Fibroblast of the aortic adventitia (primary cell): ENCODE results near the gene FAM98B. TPM values are rescaled to one million over a fixed set of nuclear protein-coding genes. Genes with fewer than 3 reads are reported as not detected.

Source experiments
- DNase-seq: peaks from one replicate; pipeline ENCODE4 v3.0.0-alpha.2; 2010; ENCODE audit warnings: low read depth
- H3K4me3 ChIP-seq: 2 replicates; pipeline ENCODE4 v1.5.1; 2011; ENCODE audit warnings: low read depth, mild to moderate bottlenecking, control low read depth, low read length, moderate library complexity
- CTCF ChIP-seq: IDR thresholded peaks from 2 replicates; pipeline ENCODE4 v1.5.1; 2011; ENCODE audit warnings: mild to moderate bottlenecking, low read length, control low read depth, inconsistent platforms; ENCODE audit not compliant: insufficient read depth
- total RNA-seq: library from RNA; depleted of rRNA; stranded (reverse); fragments of >200 nt; gene quantifications from 2 replicates; pipeline ENCODE4 v1.2.3, GENCODE V29; 2012; ENCODE audit warnings: low replicate concordance

FAM98B gene
- total RNA-seq, 1 donor, result 8.9 TPM

GRCh38 chr15:38481113-38481512 is 27.2 kb downstream of the FAM98B start:
- no peak for DNase-seq
- TF ChIP-seq CTCF, result no peak
- H3K4me3 ChIP-seq, result no peak overlapping the region

- no peak for TF ChIP-seq CTCF
- H3K4me3 ChIP-seq, result no peak overlapping the region
- no peak for DNase-seq
Measured at GRCh38 chr15:38481761-38482160, 27.8 kb downstream of the FAM98B start.

GRCh38 chr15:38482572-38482971 is 28.6 kb downstream of the FAM98B start:
- no peak for DNase-seq
- no peak for TF ChIP-seq CTCF
- no peak overlapping the region for H3K4me3 ChIP-seq

GRCh38 chr15:38486936-38487335 is 33.0 kb downstream of the FAM98B start:
- TF ChIP-seq CTCF, result no peak
- DNase-seq, result no peak
- no peak overlapping the region for H3K4me3 ChIP-seq

- DNase-seq, result no peak
- TF ChIP-seq CTCF, result no peak
- no peak overlapping the region for H3K4me3 ChIP-seq
Measured at GRCh38 chr15:38487378-38487777, 33.5 kb downstream of the FAM98B start.

- DNase-seq, result peak; percentile 23
- H3K4me3 ChIP-seq, result no peak overlapping the region
- TF ChIP-seq CTCF, result no peak
Measured at GRCh38 chr15:38490242-38490922, 36.5 kb downstream of the FAM98B start.

- no peak overlapping the region for H3K4me3 ChIP-seq
- TF ChIP-seq CTCF, result no peak
- DNase-seq, result no peak
Measured at GRCh38 chr15:38496151-38496550, 42.2 kb downstream of the FAM98B start.
